Measurements from ENCODE around the gene COX20.

GRCh38 chr1:244841273-244841927 lies 5.9 kb downstream of the COX20 start:
- TF ChIP-seq REST (IDR thresholded peaks at IDR 0.05; ENCODE audit: low read depth, low read length) = no peak
- no peak for TF ChIP-seq PBX3 (IDR thresholded peaks at IDR 0.05)
